Hematopoietic multipotent progenitor cell treated with erythropoietin and hydrocortisone succinate and interleukin-3 and kit ligand, for 8 days (in vitro differentiated cells): Measurements from ENCODE around the gene SPATC1L.
A peak's percentile ranks its signal among the peaks of the same experiment; 100 is the strongest.
"Not testable (repeated sequence)": the region's sequence is repeated elsewhere in the genome, so short reads cannot be mapped to it uniquely, and the experiment has no call there.

Source experiments
- DNase-seq: peaks from one replicate; pipeline ENCODE4 v3.0.0-alpha.2; 2015

SPATC1L gene

GRCh38 chr21:46149205-46149901 lies 34.9 kb downstream of the SPATC1L start:
- DNase-seq = no peak

DNA sequence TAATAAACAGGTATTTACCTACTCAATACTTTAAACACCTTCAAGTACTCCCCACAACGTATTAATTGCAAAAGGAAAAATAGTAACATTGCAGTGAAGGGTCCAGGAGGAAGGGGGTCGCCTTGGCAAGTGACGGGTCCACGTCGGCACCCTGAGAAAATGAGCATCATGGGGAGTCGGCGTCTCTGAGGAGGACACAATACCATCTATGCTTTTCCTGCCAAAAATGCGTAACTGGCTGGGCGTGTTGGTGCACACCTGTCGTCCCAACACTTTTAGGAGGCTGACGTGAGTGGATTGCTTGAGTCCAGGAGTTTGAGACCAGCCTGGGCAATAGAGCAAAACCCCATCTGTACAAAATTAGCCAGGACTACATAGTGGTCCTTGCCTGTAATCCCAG lies 36.2 kb downstream of the SPATC1L start:
- DNase-seq = no peak

GRCh38 chr21:46147429-46147828 lies 36.8 kb downstream of the SPATC1L start:
- peak; percentile 66 for DNase-seq

DNA sequence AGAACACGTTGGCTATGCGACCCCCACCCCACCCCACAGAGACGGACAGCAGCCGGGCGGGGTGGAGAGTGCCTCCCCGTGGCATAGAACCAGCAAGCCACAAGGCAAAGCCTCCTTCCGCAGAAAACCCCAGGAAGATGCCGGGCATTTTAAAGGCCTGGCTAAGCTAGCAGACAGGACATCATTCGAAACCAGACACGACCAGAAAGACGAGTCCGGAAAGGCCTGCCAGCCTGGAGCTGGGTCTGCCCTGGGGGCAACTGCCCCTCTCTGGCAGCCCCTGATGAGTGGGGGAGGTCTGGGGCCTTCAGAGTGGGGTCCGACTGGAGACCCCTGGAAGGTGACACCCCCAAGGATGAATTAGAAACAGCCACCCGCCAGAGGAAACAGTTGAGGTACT lies 37.4 kb downstream of the SPATC1L start:
- DNase-seq = no peak

GRCh38 chr21:46145840-46146691 lies 38.2 kb downstream of the SPATC1L start:
- no peak for DNase-seq

- no peak for DNase-seq
Measured at GRCh38 chr21:46145159-46145839, 39.0 kb downstream of the SPATC1L start.

DNA sequence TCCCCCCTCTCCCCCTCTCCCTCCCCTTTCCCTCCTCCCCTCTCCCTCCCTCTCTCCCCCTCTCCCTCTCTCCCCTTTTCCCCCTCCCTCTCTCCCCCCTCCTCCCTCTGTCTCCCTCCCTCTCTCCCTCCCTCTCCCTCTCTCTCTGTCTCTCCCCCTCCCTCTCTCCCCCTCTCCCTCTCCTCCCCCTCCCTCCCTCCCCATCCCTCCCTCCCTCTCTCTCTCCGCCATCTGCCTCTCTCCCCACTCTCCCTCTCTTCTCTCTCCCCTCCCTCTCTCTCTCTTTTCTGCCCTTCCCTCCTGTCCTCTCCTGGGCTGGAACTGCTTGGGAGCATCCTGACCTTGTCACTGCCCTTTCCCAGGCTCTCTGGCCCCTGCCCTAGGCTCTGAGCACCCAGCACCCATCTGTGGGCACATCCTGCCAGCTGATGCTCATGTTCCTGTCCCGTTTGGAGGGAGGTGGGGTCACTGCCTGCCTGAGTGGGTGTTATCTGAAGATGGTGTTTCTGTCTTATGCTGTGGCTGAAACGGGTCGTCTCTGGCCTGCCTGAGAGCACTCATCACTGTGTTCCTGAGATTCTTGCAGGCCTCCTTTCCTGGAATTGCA lies 39.7 kb downstream of the SPATC1L start:
- DNase-seq = peak; percentile 13

- DNase-seq = no peak
Measured at GRCh38 chr21:46142582-46143473, 41.4 kb downstream of the SPATC1L start.

DNA sequence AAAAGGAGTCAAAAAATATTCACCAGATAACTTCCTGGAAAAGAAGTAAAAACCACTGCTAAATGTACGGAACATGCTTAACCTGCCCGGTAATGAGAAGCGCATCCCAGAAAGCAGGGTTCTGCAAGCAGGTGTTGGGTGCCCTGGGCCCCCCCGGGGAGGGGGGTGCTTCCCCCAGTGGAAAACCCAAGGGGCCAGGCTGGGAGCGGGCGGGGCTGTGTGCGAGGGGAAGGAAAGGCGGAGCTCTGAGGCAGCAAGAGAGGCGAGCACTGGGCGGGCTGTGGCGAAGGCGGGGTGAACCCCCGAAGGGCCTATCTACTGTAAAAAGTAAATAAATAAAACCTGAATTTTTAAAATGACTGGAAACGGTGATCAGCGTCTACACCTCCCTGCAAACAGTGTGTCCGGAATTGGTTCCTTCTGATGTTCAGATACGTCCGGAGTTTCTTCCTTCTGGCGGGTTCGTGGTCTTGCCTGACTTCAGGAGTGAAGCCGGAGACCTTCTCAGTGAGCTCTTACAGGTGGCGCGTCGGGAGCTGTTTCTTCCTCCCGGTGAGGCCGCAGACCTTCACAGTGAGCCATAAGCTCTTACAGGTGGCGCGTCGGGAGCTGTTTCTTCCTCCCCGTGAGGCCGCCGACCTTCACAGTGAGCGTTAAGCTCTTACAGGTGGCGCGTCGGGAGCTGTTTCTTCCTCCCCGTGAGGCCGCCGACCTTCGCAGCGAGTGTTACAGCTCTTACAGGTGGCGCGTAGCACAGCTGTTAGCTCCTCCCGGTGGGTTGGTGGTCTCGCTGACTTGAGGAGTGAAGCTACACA lies 42.3 kb downstream of the SPATC1L start:
- DNase-seq = no peak

GRCh38 chr21:46140352-46141003 lies 43.8 kb downstream of the SPATC1L start:
- DNase-seq = not testable (repeated sequence)

GRCh38 chr21:46139686-46140085 lies 44.6 kb downstream of the SPATC1L start:
- DNase-seq = no peak

- no peak for DNase-seq
Measured at GRCh38 chr21:46138383-46138970, 45.8 kb downstream of the SPATC1L start.

DNA sequence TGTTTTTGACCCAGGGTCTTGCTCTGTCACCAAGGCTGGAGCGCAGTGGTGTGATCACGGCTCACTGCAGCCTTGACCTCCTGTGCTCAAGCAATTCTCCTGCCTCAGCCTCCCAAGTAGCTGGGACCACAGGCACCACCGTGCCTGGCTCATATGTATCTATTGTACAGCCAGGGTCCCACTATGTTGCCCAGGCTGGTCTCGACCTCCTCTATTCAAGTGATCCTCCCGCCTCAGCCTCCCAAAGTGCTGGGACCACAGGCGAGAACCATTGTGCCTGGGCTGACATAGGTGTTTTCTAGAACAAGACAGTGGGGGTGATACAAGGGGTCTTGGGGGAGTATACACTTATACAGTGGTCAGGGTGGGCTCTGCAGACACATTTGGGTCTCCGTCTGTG lies 46.4 kb downstream of the SPATC1L start:
- no peak for DNase-seq

GRCh38 chr21:46136739-46137349 lies 47.4 kb downstream of the SPATC1L start:
- no peak for DNase-seq

GRCh38 chr21:46135782-46136395 lies 48.4 kb downstream of the SPATC1L start:
- DNase-seq = no peak

GRCh38 chr21:46131838-46132651 lies 52.2 kb downstream of the SPATC1L start:
- no peak for DNase-seq

DNA sequence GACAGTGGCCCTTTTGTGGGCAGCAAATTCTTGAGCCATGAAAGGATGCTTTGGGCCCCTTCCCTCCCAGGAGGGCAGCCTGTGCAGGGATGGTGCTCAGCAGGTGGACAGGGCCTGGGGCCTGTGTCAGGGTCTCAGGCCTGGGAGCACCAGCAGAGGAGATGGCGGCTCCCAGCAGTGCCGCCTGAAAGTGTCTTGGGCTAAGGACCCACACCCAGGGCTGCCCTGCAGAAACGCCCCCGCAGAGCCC lies 52.7 kb downstream of the SPATC1L start:
- DNase-seq = no peak

DNA sequence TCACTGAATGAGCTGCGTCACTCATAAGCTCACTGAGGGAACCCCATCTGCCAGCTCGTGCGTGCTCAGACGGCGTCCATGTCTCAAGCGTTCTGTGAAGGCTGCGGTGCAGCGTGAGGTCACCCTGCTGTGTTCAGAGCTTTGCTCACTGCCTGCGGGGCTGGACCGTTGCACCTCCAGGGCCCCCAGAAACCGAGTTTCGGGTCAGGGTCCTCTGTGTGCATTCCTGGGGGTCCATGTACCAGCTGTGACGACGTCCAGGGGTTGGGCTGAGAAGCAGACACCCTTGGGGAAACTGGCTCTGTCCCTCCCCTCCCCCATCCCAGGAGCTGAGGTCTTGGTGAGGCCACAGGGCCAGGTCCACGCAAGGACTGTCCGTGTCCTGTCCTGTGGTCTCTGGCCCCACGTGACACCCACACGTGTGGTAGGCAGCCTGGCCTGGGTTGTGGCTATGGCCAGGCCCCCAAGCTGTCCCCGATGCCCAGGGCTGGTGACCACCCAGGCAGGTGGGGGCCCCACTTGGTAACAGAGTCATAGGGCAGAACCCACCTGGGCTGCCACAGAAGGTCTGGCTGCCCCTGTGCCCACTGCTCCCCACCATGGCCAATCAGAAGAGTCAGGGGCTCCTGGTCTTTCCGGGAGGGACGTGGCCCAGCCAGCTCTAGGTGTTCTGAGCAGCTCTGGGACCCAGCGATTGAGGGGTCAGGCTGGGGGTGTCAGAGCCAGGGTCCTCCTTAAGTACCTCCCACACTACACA lies 53.2 kb downstream of the SPATC1L start:
- DNase-seq = no peak
